H4 (cell line): ENCODE data around the gene RHBDL1. TPM values are rescaled to one million over a fixed set of nuclear protein-coding genes. Genes with fewer than 3 reads are reported as not detected.

Experiments
- DNase-seq: peaks from one replicate; pipeline ENCODE4 v3.0.0-alpha.2; 2015; ENCODE audit warnings: low spot score
- total RNA-seq: library from RNA; depleted of rRNA; stranded (reverse); fragments of >200 nt; shearing (Covaris generic); gene quantifications from 2 replicates; pipeline ENCODE4 v1.2.3, GENCODE V29; 2014

RHBDL1 gene
- total RNA-seq, 1 experiment from 2014 or later: 0.31 TPM

DNA sequence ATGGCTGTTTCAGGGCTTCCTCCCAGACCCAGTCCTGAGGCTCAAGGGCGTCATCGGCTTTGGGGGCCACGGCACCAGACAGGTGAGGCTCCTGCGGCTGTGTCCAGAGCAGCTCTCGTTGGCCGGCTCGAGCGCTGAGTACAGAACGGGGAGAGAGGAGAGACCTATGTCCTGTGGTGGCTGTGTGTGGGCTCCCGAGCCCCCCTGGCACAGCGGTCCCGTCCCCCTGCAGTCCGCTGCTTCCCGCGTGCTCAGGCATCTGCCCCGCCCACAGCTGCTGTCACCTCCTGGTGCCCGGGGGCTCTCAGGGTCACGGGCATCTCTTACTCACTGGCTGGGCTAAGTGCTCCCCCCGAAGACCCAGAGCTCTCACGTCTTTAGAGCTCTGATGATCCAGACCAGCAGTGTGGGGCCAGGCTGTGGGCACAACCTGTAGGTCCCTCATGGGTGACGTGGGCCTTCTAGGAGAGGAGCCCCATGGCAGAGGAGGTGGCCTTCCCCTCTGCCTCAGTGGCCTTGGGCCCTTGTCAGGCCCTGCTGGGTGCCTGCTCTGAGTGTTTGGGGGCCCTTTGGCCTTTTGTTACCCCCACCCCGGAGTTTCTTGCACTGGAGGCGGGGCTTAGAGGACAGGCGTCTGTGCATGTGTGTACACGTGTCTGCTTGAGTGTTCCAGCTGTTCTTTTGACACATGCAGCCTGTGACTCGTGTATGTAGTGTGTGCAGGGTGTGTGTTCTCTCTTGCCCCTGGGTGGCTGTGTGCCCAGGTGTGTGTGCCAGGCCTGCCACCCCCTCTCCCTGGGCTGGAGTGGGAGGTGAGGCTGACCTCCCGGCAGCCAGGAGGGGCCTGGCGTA lies 22.8 kb upstream of the RHBDL1 start:
- DNase-seq: no peak

DNA sequence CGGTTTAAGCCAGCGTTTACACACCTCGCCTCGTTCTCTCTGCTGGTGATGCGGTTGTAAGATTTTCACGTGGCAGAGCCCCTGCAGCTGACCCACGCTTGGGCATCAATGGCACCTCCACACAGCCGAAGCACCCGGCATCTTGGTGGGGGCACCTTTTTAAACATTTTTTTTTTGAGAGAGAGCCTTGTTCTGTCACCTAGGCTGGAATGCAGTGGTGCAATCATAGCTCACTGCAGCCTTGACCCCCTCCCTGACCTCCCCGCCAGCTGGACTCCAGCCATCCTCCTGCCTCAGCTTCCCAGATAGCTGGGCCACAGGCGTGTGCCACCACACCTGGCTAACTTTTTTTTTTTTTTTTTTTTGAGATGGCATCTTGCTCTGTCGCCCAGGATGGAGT lies 21.4 kb upstream of the RHBDL1 start:
- DNase-seq: no peak

DNA sequence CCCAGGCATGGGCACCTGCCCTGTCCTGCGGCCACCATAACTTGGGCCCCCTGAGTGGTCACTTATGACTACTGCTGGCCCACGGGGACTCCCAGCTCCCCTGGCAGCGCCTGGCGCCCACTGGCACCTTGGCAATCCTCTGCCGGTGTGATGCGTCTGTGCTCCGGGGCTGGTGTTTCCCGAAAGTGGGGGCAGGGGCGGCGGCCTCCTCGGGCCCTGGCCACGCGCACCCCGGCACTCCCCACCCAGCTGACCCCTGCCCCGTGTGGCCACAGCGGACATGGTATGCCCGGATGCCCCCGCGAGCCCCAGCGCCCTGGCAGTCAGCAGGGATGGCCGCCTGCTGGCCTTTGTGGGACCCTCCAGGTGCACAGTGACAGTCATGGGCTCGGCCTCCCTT lies 18.0 kb upstream of the RHBDL1 start:
- DNase-seq: no peak

DNA sequence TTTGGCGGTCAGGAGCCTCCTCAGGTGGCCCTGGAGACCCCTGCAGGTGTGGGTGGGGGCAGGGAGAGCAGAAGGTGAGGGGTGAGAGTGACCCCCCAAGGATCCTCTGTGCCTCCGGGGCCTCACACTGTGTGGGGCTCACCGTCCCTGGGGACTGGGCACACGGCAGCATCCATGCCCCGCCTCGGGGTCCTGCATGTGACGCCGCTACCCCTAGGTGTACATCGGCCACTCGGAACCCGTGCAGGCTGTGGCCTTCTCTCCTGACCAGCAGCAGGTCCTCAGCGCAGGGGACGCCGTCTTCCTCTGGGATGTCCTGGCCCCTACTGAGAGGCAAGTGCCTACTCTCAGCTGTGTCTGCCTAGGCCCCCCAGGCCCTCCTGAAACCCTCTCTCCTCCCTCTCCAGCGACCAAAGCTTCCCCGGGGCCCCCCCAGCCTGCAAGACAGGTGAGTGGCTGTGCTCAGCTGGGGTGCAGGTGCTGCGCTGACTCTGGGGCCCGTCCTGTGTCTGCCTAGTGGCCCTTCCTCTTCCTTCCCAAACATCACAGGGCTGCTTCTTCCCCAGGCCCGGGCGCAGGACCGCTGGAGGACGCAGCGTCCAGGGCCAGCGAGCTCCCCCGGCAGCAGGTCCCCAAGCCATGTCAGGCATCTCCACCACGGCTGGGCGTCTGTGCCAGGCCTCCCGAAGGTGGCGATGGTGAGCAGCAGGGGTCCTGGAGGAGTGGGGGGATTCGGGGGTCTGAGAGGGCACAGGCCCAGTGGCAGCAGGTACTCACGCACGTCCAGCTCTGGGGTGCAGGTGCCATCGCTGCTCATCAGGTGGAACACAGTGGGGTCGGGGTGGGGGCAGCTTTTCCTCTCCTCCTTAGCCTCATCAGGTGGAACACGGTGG lies 16.5 kb upstream of the RHBDL1 start:
- no peak for DNase-seq

DNA sequence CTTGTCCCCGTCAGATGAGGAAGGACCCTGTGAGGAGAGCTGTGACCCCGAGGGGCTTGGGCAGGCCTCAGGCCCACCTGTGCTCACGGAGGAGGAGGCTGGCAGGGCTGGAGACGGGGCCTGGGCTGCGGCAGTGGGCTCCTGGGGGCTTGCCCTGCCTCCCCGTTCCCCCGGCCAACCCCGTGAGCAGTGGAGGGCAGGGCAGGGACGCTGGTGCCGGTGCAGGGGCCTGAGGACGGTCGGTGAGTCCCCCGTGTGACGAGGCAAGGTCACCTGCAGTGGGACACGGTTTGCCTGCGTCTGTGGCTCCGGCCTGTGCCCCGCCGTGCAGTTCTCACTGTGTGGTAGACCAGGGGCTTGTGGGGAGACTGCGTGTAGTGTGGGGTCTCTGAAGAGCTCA lies 15.9 kb upstream of the RHBDL1 start:
- no peak for DNase-seq

DNA sequence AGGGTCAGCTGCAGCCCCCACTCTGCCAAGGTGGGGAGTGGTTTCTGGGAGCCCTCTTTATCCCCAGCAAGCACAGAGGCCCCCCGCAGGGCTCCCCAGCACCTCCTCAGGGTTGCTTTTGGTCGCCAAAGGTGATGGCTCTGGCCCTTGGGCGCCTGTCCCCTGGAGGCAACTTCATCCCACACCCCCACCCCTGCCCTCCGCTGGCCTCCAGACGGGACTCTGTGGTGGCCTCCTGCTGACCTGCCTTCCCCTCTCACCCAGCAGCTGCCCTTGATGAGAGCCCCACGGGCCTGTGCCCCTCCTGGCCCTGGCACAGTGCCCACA lies 15.4 kb upstream of the RHBDL1 start:
- DNase-seq: no peak

DNA sequence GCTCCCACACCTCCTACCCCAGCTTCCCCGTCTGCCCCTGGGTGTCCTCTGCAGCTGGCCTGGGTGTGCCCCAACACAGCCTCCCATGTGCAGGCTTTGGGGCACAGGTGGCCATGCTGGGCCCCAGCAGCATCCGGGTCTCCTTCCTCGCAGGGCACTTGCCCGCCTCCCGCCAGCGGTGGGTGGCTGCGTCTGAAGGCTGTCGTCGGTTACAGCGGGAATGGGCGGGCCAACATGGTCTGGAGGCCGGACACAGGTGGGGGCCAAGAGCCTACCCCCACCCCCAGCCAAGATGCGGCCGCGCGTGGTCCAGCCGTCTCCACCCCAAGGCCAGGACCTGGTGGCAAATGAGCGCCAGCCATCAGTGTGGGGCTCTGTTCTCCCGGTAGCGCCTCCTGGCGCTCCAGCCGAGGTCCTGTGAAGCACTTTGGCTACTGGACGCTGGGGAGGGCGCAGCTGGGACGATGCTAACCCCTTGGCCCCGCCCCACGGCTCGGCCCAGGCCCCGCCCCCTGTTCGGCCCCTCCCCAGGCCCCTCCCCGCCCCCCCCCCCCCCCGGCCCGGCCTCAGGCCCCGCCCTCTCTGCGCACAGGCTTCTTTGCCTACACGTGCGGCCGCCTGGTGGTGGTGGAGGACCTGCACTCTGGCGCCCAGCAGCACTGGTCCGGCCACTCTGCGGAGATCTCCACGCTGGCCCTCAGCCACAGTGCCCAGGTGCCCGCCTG lies 14.8 kb upstream of the RHBDL1 start:
- DNase-seq: no peak

DNA sequence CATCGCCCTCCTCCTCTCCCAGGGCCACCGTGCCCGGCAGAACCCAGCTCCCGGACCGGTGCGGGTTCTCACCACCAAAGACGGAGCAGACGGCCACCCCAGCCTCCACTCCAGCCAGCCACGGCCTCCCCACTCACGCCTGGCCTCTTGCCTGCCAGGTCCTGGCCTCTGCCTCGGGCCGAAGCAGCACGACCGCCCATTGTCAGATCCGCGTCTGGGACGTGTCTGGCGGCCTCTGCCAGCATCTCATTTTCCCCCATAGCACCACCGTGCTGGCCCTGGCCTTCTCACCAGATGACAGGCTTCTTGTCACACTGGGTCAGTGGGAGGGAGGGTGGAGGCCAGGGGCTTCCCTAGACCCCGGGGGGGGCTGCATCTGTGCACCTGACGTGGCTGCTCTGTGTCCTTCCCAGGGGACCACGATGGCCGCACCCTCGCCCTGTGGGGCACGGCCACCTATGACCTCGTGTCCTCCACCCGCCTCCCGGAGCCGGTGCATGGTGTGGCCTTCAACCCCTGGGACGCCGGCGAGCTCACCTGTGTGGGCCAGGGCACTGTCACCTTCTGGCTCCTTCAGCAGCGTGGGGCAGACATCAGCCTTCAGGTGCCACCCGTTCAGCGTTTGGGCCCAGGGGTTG lies 14.2 kb upstream of the RHBDL1 start:
- DNase-seq: no peak

DNA sequence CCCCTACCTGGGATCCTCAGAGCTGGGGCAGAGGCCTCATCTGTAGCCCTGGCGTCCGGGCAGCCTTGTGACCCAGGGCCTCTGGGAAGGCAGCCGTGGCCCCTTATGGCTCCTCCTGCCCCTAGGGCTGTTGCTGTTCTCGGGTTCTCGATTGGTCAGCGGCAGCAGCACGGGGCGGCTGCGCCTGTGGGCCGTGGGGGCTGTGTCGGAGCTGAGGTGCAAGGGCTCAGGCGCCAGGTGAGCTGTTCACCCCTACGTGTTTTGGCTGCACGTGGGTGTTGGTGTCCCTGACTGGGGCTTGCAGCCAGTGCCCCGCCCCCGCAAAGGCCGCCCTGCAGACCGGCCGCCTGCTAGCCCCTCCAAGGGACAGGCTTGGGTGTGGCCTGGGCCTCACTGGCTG lies 13.4 kb upstream of the RHBDL1 start:
- no peak for DNase-seq

DNA sequence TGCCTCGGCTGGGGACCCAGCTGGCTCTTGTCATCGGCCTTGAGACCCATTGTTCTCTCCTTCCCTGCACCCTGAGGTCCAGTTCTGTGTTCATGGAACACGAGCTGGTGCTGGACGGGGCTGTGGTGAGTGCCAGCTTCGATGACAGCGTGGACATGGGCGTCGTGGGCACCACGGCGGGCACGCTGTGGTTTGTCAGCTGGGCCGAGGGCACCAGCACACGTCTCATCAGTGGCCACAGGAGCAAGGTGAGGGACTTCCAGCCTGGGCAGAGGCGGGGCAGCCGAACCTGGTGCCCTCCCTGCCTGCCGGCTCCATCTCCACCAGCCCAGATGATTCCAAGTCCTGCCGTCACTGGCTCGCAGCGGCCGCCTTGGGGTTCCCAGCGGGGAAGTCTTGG lies 12.9 kb upstream of the RHBDL1 start:
- no peak for DNase-seq

DNA sequence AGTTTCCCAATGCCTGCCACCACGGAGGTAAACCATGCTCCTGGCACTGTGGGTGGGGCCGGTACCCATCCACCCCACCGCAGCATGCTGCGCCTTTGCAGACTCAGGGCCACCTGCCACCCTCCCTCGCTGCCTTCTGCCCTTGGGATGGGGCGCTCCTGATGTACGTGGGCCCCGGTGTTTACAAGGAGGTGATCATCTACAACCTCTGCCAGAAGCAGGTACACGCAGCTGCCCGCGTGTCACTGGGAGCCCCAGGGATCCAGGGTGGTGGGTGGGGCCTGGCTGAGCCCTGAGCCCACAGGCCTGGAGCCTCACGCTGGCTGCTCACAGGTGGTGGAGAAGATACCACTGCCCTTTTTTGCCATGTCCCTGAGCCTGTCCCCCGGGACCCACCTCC lies 8.9 kb upstream of the RHBDL1 start:
- DNase-seq: no peak

DNA sequence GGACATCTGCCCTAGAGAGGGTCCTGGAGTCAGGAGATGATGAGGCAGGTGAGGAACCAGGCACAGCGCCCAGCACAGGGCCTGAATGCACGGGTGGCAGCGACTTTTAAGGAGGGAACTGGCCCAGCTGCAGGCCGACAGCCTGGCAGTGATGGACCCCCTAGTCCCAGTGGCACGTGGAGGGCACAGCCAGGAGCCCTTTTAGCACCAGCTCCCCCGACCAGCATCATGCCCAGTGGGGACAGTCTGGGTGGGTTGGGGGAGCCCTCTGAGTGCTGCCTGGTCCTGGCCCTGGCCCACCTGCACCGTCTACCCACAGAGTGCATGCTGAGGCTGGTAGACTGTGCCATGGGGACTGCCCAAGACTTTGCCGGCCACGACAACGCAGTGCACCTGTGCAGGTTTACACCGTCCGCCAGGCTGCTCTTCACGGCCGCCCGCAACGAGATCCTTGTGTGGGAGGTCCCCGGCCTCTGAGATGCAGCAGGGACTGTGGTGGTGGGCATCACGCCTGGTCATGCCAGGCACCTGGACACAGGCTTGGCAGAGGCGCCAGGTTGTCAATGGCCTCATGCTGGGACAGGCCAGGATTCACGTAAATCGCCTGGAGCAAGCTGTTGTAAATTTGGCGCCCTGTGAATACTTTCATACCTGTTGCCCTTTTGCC lies 8.2 kb upstream of the RHBDL1 start:
- no peak for DNase-seq

DNA sequence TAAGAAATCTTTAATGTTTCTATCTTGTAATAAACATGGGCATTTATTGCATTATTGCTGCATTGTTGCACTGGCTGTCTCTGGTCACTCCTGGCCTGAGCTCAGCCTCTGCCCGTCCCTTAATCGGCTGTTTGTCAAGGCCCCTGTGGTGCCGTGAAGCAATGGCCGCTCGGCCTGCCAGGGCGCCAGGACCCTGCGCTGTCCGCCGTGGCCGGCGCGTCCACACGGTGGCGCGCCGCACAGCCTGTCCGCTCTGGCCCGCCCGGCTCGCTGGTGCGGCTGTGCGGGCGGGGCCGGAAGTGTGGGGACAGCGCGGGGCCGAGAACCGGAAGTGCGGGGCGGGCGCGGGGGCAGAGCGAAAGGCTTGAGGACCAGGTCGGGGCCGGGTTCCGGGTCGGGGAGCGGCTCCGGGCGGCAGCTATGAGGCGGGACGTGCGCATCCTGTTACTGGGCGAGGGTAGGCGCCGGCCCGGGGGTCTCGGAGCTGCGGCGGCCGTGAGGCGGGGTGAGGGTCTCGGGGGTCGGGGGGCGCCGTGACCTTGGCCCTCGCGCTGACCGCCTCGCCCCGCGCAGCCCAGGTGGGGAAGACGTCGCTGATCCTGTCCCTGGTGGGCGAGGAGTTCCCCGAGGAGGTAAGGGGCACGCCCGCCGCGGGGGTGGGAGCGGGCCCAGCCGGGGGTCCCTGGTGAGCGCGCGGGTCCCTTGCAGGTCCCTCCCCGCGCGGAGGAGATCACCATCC lies 7.5 kb upstream of the RHBDL1 start, which contains the start of gene RHOT2:
Gene RHOT2, plus strand, starts transcription at position 353 of the 739 bp plus-strand sequence. Its CDS starts 68 bp downstream, at position 421.
- DNase-seq: peak; percentile 70

DNA sequence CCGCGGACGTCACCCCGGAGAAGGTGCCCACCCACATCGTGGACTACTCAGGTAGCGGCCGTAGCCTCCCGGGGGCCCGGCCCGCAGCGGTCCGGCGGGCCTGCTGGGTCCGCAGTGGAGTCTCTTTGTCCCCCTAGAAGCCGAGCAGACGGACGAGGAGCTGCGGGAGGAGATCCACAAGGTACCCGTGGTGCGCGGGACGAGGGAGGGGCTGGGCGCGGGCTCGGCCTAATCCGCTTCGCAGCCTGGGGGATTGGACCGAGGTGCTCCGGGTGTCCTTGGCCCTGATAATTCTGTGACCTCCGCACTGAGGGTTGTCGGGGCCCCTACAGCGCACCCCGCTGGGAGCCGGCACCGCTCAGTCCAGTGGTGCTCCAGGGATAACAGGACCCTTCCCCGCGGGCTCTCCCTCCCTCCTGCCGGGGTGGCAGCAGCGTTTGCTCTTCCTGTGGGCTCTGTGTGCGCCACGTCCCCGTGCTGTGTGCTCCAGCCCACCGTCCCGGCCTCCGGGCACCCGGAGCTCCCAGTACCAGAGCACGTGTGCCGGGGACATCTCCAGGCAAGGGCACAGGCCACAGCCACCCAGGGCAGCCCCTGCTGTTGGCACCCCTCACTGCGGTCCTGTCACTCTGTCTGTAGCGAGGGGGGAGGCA lies 6.8 kb upstream of the RHBDL1 start:
- no peak for DNase-seq

DNA sequence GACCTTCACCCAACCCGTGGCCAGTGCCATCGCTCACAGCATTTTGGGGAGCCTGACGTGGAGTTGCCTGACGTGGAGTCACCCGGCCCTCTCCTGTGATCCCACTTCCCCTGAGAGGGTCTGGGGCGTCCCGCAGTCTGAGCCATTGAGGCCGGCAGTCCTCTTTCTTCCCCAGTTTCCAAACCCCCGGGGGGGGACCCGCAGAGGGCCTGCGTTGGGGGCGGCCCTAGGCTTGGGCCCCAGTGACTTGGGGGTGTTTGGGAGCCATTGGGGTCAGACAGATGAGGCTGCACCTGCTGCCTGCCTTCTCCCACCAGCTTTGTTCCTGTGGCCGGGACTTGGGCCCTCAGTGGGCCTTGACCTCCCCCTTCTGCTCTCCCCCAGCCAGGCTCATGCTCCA lies 5.8 kb upstream of the RHBDL1 start:
- no peak for DNase-seq

DNA sequence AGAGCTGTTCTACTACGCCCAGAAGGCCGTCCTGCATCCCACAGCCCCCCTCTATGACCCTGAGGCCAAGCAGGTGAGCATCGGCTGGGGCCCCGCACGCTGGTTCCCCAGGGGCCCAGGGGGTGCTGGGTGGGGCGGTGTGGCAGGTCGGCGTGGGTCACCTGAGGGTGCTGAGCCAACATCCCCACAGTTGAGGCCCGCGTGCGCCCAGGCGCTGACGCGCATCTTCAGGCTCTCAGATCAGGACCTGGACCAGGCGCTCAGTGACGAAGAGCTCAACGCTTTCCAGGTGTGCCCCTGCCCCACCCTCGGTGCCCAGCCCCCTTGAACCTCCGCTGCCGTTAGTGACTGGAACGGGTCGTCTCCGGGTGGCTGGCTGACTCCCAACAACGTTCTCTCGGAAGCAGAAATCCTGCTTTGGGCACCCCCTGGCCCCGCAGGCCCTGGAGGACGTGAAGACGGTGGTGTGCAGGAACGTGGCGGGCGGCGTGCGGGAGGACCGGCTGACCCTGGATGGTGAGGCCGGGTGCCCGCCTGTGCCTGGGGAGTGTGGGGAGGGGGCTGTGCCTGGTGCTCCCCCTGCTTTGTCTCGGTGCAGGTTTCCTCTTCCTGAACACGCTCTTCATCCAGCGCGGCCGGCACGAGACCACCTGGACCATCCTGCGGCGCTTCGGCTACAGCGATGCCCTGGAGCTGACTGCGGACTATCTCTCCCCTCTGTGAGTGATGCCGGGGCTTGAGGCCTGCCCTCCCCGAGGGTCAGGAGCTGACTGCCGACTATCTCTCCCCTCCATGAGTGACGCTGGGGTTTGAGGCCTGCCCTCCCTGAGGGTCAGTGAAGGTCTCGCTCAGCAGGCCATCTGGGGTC lies 4.8 kb upstream of the RHBDL1 start:
- DNase-seq: no peak

DNA sequence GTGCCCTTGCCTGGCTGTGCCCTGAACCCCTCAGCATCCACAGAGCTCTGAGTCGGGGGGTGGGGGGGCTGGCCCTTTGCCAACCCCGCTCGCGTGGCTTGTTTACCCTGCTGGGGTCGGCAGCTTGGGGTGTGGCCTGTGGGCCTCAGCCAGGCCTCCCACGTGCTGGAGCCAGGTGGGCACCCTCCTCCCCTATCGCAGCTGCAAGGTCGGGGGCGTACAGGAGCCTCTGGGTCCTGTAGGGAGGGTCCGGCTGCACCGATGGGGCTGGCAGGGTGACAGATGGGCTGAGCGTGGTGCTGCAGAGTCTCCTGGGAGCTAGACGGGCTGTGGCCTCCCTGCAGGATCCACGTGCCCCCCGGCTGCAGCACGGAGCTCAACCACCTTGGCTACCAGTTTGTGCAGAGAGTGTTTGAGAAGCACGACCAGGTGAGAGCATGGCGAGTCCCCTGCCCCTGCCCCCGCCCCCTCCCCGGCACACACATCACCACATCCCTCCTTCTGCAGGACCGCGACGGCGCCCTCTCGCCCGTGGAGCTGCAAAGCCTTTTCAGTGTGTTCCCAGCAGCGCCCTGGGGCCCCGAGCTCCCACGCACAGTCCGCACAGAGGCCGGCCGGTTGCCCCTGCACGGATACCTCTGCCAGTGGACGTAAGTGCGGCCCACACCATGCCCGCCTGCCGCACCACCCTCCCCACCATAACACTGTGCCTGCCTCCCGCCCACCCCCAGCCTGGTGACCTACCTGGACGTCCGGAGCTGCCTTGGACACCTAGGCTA lies 3.9 kb upstream of the RHBDL1 start:
- no peak for DNase-seq

DNA sequence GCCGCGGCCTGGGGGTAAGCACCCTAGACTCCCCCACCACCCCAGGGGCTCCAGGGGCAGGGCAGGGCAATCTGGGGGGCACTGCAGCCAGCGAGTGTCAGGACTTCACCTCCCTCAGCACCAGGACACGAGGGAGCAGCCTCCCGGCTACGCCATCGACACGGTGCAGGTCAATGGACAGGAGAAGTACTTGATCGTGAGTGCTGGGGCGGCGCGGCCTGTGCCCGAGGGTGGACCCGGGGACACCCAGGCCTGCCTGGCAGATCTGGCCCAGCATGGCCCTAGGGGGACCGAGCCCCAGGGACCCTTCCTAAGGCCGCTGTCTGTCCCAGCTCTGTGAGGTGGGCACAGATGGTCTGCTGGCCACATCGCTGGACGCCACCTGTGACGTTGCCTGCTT lies 3.1 kb upstream of the RHBDL1 start:
- no peak for DNase-seq
